ENCODE measurements around the gene MAGI1. TPM values are rescaled to one million over a fixed set of nuclear protein-coding genes. Genes with fewer than 3 reads are reported as not detected.

MAGI1 gene
- total and polyA plus RNA-seq, 12 donors, result 5.7 to 58.2 (median 37.7) TPM

DNA sequence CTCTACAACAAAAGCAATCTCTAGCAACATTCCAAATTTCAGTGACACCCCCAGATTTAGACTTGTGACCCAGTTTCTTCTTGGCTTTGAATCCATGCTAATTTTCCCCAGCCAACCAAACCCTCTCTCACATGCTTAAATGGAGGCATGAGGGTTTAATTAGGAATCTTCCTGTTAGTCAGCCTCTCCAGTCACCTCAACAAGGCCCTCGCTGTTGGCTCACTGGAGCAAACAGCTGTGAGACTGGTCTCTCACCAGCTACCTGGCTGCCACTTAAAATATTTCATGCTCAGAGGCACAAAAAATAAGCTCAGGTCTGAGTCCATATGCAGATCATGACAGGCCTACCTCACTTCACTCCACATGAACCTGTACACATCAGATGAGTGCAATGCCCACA lies 720.5 kb downstream of the MAGI1 start:
- Histone ChIP-seq H3K36me3 (no peaks in the 10 kb centered on the region), H3K27me3 (no peaks in the 10 kb centered on the region), H3K27ac (no peak overlapping the region), H3K4me1 (no peaks in the 10 kb centered on the region), H3K9me3 (peaks cover 0 to 19% (median 6%) of the 10 kb centered on the region in 11 donors), H3K4me3 (no peak overlapping the region)
- ATAC-seq, result no peak
- TF ChIP-seq, protein P1, sequence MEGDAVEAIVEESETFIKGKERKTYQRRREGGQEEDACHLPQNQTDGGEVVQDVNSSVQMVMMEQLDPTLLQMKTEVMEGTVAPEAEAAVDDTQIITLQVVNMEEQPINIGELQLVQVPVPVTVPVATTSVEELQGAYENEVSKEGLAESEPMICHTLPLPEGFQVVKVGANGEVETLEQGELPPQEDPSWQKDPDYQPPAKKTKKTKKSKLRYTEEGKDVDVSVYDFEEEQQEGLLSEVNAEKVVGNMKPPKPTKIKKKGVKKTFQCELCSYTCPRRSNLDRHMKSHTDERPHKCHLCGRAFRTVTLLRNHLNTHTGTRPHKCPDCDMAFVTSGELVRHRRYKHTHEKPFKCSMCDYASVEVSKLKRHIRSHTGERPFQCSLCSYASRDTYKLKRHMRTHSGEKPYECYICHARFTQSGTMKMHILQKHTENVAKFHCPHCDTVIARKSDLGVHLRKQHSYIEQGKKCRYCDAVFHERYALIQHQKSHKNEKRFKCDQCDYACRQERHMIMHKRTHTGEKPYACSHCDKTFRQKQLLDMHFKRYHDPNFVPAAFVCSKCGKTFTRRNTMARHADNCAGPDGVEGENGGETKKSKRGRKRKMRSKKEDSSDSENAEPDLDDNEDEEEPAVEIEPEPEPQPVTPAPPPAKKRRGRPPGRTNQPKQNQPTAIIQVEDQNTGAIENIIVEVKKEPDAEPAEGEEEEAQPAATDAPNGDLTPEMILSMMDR (IDR thresholded peaks at IDR 0.05), result no peak
- intact Hi-C loops (cut with DNase I), result no loop called here
- DNase-seq, result no peak
- 96 to 100% methylated on average over 1 of the region's 1 CpG for WGBS, 2 donors

- DNase-seq (no peak), ATAC-seq (no peak)
- TF ChIP-seq, protein P1 (IDR thresholded peaks at IDR 0.05), result no peak
- intact Hi-C loops (cut with DNase I), result no loop called here
- WGBS, 2 donors, result 69 to 71% methylated on average over 1 of the region's 1 CpG
- H3K4me3 ChIP-seq, result no peak overlapping the region
- no peak overlapping the region for H3K27ac ChIP-seq
- no peaks in the 10 kb centered on the region for H3K36me3 ChIP-seq
- H3K27me3 ChIP-seq, result no peaks in the 10 kb centered on the region
- peaks cover 0 to 7% (median 0%) of the 10 kb centered on the region in 11 donors for H3K9me3 ChIP-seq
- H3K4me1 ChIP-seq, result no peaks in the 10 kb centered on the region
Observed at GRCh38 chr3:65314916-65315315, 723.8 kb downstream of the MAGI1 start.

DNA sequence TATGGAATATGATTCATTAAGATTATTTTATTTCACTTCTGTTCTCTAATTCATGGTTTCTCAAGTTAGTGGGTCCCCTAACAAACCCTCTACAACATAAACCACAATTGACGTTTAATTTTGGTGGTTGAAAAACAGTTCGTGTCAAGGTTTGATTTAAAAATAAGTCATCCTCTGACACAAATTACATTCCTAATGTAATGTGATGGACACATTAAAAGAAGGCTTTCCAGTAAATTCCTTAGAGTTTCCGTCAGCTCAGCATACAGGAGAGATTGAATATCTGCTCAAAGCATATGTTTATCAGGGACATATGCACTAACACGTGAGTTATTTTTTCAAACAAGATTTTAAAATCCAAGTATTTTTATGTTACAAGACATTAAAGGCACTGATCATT lies 724.4 kb downstream of the MAGI1 start:
- TF ChIP-seq, protein P1 (IDR thresholded peaks at IDR 0.05), result no peak
- 86 to 90% methylated on average over 4 of the region's 4 CpGs for WGBS, 2 donors
- DNase-seq (no peak), ATAC-seq (no peak)
- H3K27ac ChIP-seq, result no peak overlapping the region
- no peak overlapping the region for H3K4me3 ChIP-seq
- no peaks in the 10 kb centered on the region for H3K27me3 ChIP-seq
- intact Hi-C loops (cut with DNase I), result no loop called here
- peaks cover 0 to 7% (median 0%) of the 10 kb centered on the region in 11 donors for H3K9me3 ChIP-seq
- H3K4me1 ChIP-seq, result no peaks in the 10 kb centered on the region
- no peaks in the 10 kb centered on the region for H3K36me3 ChIP-seq

GRCh38 chr3:65313666-65314065 lies 725.1 kb downstream of the MAGI1 start:
- intact Hi-C loops (cut with DNase I), result no loop called here
- Histone ChIP-seq H3K4me3 (no peak overlapping the region), H3K27ac (no peak overlapping the region), H3K36me3 (no peaks in the 10 kb centered on the region), H3K9me3 (peaks cover 0 to 7% (median 0%) of the 10 kb centered on the region in 11 donors), H3K27me3 (no peaks in the 10 kb centered on the region), H3K4me1 (no peaks in the 10 kb centered on the region)
- DNase-seq, result no peak
- TF ChIP-seq, protein P1 (IDR thresholded peaks at IDR 0.05), result no peak
- ATAC-seq, result no peak
- 81 to 91% methylated on average over 2 of the region's 2 CpGs for WGBS, 2 donors
